Suppressor macrophage treated with lipopolysaccharide for 4 hours (primary cell): ENCODE results near the gene CLIC6.
A peak's percentile ranks its signal among the peaks of the same experiment; 100 is the strongest.
"Not testable (repeated sequence)": the region's sequence is repeated elsewhere in the genome, so short reads cannot be mapped to it uniquely, and the experiment has no call there.

Source experiments
- DNase-seq: peaks from one replicate; pipeline ENCODE4 v3.0.0-alpha.2; 2020

Gene CLIC6

GRCh38 chr21:34653522-34653921 is 15.3 kb upstream of the CLIC6 start:
- no peak for DNase-seq

- DNase-seq, result no peak
Observed at GRCh38 chr21:34661848-34662247, 6.9 kb upstream of the CLIC6 start.

DNA sequence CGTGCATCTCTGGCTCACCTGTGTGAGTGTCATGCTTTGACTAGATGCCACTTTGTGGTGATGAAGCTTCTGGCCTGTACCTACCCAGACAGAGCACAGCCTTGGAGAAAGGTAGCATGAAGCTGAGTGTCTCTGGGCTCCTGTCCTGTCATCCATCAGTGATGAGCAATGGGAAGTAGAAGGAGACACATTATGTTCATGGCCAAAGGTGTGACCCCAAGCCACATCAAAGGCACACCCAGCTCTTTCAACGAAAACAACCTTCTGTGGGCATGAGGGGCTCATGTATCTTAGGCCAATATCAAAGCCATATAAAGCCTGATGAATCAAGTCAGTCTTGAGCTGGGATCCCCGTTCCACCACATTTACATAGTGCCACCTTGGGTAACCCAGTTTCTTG is 1.0 kb upstream of the CLIC6 start:
- no peak for DNase-seq

- DNase-seq, result no peak
Observed at GRCh38 chr21:34669149-34669879, 520 bp downstream of the CLIC6 start.

DNA sequence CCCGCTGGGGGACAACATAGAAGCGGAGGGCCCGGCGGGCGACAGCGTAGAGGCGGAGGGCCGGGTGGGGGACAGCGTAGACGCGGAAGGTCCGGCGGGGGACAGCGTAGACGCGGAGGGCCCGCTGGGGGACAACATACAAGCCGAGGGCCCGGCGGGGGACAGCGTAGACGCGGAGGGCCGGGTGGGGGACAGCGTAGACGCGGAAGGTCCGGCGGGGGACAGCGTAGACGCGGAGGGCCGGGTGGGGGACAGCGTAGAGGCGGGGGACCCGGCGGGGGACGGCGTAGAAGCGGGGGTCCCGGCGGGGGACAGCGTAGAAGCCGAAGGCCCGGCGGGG is 1.1 kb downstream of the CLIC6 start:
- not testable (repeated sequence) for DNase-seq

GRCh38 chr21:34670220-34670961 is 1.6 kb downstream of the CLIC6 start:
- peak; percentile 16 for DNase-seq

- DNase-seq, result no peak
Observed at GRCh38 chr21:34670962-34671348, 2.2 kb downstream of the CLIC6 start.

DNA sequence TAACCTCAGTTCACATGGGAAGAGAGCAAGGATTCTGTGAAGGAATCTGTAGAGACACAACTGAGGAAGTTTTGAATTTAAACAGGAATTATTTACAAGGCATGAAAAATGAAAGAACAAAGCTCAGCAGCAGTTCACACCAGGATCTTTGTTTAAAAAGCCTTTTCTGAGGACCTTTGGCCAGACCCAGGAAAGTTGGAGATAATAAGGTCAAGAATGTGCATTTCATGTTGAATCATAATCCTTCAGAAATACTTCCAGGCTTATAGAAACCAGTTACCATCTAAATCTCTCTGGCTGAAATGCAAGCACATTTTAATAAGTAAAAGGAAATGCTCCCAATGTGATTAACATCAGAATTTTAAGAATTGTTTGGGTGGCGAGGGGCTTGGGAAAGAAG is 2.7 kb downstream of the CLIC6 start:
- DNase-seq, result no peak

DNA sequence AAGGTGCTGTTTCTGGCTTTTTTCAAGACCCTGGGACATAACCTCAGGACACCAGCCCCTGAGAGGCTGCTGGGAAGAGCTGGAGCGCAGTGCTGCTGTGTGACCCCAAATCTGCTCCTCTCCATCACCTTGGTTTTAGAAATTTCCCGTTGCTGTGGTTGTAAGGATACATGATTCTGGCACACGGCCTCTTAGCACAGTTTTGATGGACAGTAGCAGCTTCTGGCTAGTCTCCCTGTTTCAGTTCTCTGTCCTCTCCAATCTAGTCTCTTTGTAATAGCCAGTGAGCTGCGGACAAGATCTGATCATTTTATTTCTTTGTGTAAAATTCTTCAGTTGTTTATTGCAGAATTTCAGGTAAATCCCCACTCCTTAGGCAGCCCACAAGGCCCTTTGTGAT is 3.1 kb downstream of the CLIC6 start:
- no peak for DNase-seq

DNA sequence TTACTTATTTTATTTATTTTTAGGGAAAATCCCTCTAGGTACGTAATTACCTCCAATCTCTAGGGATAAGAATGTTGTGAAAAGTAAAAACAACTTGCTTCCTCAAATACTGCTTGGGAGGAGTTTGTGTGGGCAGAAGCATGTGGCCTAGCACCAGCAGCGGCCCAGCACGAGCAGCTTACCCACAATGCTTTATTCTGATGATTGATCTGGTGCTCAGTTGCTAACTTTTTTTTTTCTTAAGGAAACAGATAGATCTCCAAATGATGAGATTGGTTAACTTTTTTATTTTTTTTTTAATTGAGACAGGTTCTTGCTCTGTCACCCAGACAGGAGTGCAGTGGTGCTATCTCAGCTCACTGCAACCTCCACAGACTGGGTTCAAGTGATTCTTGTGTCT is 4.2 kb downstream of the CLIC6 start:
- DNase-seq, result peak; percentile 42

GRCh38 chr21:34674468-34674867 is 5.7 kb downstream of the CLIC6 start:
- no peak for DNase-seq

DNA sequence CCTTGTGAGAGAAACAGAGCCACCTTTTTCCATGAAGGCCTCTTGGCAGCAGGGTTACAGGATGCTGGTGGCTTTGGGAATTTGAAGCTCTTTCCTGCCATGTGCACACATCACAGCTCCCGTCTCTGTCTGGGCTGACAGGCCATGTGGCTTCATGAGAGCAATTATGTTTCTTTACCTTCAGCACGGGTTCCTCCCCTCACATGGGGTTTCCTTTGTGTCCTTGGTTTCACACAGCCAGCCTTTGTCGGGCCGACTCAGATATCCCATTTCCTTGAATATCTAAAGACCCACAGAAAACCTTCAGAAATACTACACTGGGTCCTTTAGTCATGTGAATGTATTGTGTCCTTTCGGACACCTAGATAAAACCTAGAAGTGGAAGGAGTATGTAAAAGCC is 7.1 kb downstream of the CLIC6 start:
- no peak for DNase-seq

- DNase-seq, result peak; percentile 76
Observed at GRCh38 chr21:34679051-34679450, 10.3 kb downstream of the CLIC6 start.

- no peak for DNase-seq
Observed at GRCh38 chr21:34684174-34684876, 15.5 kb downstream of the CLIC6 start.

DNA sequence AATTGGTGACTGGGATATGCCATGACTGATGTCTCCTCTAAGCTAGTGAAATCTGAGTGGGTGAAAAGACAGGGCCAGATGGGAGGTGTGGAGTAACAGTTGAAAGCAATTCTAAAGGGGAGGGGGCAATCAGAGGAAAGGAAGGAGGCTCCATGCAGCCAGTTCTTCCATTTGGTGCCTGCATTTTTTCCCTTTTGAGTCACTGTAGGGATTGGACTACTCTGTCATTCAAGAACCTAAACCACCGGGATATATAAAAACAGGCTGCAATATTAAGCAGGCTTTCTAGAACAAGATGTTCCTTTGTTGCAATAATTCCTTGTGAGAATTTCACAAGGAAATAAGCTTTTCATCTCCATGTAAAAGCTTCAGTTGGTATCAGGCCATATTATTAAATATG is 18.3 kb downstream of the CLIC6 start:
- DNase-seq, result no peak

- no peak for DNase-seq
Observed at GRCh38 chr21:34687745-34688144, 19.0 kb downstream of the CLIC6 start.

- DNase-seq, result no peak
Observed at GRCh38 chr21:34688145-34688544, 19.4 kb downstream of the CLIC6 start.

DNA sequence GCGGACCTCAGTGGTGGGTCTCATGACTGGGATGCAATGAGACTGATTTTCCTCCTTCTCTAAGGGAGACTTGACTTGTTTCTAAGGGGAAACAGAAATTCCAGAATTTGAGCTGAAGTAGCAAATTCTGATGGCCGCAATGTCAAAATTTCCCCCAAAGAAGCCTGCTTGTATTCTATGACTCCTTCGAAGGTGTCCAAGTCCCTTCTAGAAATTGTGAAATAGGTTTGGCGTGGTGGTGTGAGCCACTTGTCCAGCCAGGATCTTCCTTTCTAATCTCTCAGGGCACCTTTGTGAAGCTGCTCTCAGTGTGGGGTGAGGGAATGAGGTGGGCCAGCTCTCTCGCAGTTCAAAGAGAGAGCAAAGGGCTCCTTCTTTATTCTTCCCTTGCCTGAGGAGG is 19.9 kb downstream of the CLIC6 start:
- DNase-seq, result no peak

DNA sequence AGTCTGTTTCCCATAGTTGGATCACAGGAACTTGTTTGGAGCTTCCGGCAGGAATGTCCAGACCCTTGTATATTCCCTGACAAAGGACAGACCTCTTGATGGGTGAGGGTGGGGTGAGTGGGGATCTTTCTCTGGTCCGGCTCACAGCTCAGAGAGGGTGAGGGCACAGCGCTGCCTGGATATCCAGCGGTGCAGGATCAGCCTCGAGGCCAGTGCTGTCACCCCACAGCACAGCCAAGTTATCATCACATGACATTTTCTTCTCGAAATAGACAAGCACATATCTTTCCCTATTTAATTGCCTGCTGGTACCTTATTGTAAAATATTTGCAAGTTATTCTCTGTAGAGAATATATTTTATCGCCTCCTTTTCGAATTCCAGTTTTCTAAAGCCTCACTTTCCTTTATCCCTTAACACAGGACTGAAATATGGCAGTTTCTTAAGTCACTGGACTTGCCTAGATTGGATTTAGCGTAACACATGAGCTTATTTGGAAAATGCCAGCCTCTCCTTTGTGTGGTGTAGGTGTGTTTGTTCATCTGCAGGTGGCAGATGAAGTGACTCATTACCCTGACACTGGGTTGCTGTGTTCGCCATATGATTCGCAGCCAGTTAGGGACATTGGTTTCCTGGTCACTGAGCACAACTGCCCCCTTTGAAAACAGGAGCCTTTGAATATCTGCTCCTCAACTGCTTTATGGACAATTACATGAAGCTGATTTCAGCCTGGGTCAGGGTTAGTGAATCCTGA is 21.4 kb downstream of the CLIC6 start:
- no peak for DNase-seq

DNA sequence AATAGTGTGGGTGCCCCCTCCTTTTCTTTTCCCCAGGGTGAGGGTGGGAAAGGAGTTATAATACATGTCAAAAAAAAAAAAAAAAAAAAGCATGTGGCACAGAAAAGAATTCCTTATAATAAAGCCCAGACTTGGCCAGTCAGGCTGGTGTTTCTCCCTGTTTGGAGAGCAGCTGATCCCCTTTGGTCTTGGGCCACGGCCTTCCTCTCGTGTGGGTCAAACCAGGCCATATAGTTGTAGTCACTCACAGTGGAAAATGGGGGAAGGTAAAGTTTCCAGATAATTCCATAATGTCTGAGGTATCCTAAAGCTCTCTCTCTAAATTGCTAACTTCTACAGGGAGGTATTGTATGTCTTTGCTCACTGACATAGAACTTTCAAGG is 22.0 kb downstream of the CLIC6 start:
- DNase-seq, result no peak

- no peak for DNase-seq
Observed at GRCh38 chr21:34691390-34692032, 22.7 kb downstream of the CLIC6 start.

GRCh38 chr21:34692458-34693020 is 23.7 kb downstream of the CLIC6 start:
- no peak for DNase-seq
